Measurements from ENCODE around the gene TSPAN19.

TSPAN19 gene

DNA sequence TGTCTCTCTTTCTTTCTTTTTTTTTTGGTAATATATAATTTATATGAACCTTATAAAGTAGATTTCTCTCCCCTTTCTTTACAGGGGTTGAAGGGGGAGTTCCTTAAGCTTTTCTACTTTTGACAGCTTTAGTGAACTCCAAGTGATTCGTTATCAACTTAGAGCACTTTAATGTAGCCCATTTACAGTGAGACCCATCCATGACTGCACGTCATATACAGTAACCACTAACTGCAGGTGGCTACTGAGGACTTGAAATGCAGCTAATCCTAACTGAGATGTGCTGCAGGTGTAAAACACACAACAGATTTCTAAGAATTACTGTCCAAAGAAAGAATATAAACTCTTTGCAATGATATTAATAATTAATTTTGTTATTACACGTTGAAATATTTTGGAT, 656 bp upstream of the TSPAN19 start:
- H3K36me3 ChIP-seq (ENCODE audit: control insufficient read depth in 2 of 2, insufficient read depth in 1 of 2, low read length in 2 of 2) = no peaks in the 10 kb centered on the region
- H3K9me3 ChIP-seq (ENCODE audit: control insufficient read depth, insufficient read depth, low read depth, low read length) = no peaks in the 10 kb centered on the region
- ChIA-PET CTCF (interaction anchor here (1.2 to 1.3 kb wide), 2 partner anchors 162 to 193 kb away, joined by 4 read pairs; no protein-coding TSS in a partner anchor), POLR2A (interaction anchor here (1.4 kb wide), 1 partner anchor 126 kb away, joined by 4 read pairs; no protein-coding TSS in a partner anchor)
- no peaks in the 10 kb centered on the region for H3K4me1 ChIP-seq (ENCODE audit: control insufficient read depth, insufficient read depth, low read length)
- H3K27ac ChIP-seq (ENCODE audit: extremely low read depth, low read depth, low read length) = no peak overlapping the region
- H3K4me3 ChIP-seq (ENCODE audit: low read depth, low read length) = peak overlapping the region; percentile 78
- peak; percentile 5 for TF ChIP-seq ZNF335 (tag by site-specific recombination; conservative IDR thresholded peaks at IDR 0.05)
- TF ChIP-seq ZNF660 (tag by site-specific recombination; IDR thresholded peaks at IDR 0.05) = no peak

DNA sequence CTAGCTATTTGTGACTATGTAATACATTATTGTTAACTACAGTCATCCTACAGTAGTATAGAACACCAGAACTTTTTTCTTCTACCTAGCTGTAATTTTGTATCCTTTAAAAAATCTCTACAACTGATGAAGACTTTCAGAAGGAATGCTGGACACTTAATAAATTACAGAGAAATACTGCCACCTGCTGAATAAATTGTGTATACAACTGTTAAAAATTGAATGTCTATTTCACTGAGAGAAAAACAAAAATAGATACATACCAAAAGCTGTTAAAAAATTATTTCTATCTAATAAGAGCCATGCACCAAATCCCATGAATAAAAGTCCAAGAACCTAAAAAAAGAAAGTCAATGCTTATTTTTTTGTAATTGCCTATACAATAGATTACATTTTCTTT, 6.6 kb downstream of the TSPAN19 start:
- H3K27ac ChIP-seq (ENCODE audit: extremely low read depth, low read depth, low read length) = no peak overlapping the region
- TF ChIP-seq ZNF10 (tag by site-specific recombination; IDR thresholded peaks at IDR 0.05) (peak; percentile 92), ZNF654 (tag by site-specific recombination; IDR thresholded peaks at IDR 0.05; ENCODE audit: low read depth) (peak; percentile 77)
- TF ChIP-seq, protein P1, sequence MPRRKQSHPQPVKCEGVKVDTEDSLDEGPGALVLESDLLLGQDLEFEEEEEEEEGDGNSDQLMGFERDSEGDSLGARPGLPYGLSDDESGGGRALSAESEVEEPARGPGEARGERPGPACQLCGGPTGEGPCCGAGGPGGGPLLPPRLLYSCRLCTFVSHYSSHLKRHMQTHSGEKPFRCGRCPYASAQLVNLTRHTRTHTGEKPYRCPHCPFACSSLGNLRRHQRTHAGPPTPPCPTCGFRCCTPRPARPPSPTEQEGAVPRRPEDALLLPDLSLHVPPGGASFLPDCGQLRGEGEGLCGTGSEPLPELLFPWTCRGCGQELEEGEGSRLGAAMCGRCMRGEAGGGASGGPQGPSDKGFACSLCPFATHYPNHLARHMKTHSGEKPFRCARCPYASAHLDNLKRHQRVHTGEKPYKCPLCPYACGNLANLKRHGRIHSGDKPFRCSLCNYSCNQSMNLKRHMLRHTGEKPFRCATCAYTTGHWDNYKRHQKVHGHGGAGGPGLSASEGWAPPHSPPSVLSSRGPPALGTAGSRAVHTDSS (tag by site-specific recombination; IDR thresholded peaks at IDR 0.05) = peak; percentile 54; the same call in 1 of the 2 replicates
- TF ChIP-seq, protein P2, sequence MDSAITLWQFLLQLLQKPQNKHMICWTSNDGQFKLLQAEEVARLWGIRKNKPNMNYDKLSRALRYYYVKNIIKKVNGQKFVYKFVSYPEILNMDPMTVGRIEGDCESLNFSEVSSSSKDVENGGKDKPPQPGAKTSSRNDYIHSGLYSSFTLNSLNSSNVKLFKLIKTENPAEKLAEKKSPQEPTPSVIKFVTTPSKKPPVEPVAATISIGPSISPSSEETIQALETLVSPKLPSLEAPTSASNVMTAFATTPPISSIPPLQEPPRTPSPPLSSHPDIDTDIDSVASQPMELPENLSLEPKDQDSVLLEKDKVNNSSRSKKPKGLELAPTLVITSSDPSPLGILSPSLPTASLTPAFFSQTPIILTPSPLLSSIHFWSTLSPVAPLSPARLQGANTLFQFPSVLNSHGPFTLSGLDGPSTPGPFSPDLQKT (IDR thresholded peaks at IDR 0.05; ENCODE audit: borderline replicate concordance, low read depth, low read length) = no peak
- no peaks in the 10 kb centered on the region for H3K36me3 ChIP-seq (ENCODE audit: control insufficient read depth in 2 of 2, insufficient read depth in 1 of 2, low read length in 2 of 2)
- CTCF ChIA-PET = interaction anchor here (0.6 to 9.2 kb wide), 36 partner anchors 9 to 958 kb away, joined by 3 to 218 read pairs (median 4); no protein-coding TSS in a partner anchor
- POLR2A ChIA-PET = no interaction called here
- H3K9me3 ChIP-seq (ENCODE audit: control insufficient read depth, insufficient read depth, low read depth, low read length) = no peaks in the 10 kb centered on the region
- no peak overlapping the region for H3K4me3 ChIP-seq (ENCODE audit: low read depth, low read length)
- no peaks in the 10 kb centered on the region for H3K4me1 ChIP-seq (ENCODE audit: control insufficient read depth, insufficient read depth, low read length)

DNA sequence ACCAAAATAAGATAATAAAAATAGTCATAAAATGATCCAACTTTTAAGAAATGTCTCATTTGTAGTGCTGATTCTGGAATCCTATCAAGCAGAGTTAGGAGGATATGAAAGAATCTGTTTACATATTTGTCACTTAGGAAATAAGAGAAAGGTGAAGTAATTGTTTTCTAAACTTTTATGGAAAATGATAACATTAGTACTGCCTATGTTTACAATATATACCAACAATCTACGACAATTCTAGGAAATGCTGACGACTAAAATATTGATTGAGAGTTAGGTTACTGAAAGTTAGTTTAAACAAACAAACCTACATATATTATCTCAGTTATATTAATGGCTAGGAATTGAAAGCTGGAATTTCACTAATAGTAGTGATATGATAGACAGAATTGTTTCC, 18.0 kb downstream of the TSPAN19 start:
- TF ChIP-seq, protein P3, sequence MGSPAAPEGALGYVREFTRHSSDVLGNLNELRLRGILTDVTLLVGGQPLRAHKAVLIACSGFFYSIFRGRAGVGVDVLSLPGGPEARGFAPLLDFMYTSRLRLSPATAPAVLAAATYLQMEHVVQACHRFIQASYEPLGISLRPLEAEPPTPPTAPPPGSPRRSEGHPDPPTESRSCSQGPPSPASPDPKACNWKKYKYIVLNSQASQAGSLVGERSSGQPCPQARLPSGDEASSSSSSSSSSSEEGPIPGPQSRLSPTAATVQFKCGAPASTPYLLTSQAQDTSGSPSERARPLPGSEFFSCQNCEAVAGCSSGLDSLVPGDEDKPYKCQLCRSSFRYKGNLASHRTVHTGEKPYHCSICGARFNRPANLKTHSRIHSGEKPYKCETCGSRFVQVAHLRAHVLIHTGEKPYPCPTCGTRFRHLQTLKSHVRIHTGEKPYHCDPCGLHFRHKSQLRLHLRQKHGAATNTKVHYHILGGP (tag by site-specific recombination; IDR thresholded peaks at IDR 0.05) = no peak
- TF ChIP-seq, protein P4, sequence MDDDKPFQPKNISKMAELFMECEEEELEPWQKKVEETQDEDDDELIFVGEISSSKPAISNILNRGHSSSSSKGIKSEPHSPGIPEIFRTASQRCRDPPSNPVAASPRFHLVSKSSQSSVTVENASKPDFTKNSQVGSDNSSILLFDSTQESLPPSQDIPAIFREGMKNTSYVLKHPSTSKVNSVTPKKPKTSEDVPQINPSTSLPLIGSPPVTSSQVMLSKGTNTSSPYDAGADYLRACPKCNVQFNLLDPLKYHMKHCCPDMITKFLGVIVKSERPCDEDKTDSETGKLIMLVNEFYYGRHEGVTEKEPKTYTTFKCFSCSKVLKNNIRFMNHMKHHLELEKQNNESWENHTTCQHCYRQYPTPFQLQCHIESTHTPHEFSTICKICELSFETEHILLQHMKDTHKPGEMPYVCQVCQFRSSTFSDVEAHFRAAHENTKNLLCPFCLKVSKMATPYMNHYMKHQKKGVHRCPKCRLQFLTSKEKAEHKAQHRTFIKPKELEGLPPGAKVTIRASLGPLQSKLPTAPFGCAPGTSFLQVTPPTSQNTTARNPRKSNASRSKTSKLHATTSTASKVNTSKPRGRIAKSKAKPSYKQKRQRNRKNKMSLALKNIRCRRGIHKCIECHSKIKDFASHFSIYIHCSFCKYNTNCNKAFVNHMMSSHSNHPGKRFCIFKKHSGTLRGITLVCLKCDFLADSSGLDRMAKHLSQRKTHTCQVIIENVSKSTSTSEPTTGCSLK (tag by site-specific recombination; IDR thresholded peaks at IDR 0.05) = no peak
- TF ChIP-seq ZNF121 (tag by site-specific recombination; IDR thresholded peaks at IDR 0.05) (no peak), BCL11B (tag by site-specific recombination; IDR thresholded peaks at IDR 0.05; ENCODE audit: low read depth) (no peak), KLF1 (tag by site-specific recombination; IDR thresholded peaks at IDR 0.05) (no peak), ZNF311 (tag by site-specific recombination; IDR thresholded peaks at IDR 0.05; ENCODE audit: borderline replicate concordance) (no peak), ZNF16 (tag by site-specific recombination; IDR thresholded peaks at IDR 0.05; ENCODE audit: low read depth) (no peak), ZNF514 (tag by site-specific recombination; IDR thresholded peaks at IDR 0.05) (no peak), ZNF133 (tag by site-specific recombination; IDR thresholded peaks at IDR 0.05) (no peak), HOXC10 (CRISPR knock-in tag; IDR thresholded peaks at IDR 0.05) (no peak), ZNF174 (tag by site-specific recombination; IDR thresholded peaks at IDR 0.05) (no peak), ZNF585B (tag by site-specific recombination; IDR thresholded peaks at IDR 0.05) (no peak), ZNF558 (tag by site-specific recombination; IDR thresholded peaks at IDR 0.05) (no peak), ZNF266 (tag by site-specific recombination; IDR thresholded peaks at IDR 0.05; ENCODE audit: low read depth) (no peak)
- TF ChIP-seq, protein P5, sequence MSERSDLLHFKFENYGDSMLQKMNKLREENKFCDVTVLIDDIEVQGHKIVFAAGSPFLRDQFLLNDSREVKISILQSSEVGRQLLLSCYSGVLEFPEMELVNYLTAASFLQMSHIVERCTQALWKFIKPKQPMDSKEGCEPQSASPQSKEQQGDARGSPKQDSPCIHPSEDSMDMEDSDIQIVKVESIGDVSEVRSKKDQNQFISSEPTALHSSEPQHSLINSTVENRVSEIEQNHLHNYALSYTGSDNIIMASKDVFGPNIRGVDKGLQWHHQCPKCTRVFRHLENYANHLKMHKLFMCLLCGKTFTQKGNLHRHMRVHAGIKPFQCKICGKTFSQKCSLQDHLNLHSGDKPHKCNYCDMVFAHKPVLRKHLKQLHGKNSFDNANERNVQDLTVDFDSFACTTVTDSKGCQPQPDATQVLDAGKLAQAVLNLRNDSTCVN (tag by site-specific recombination; optimal IDR thresholded peaks at IDR 0.05) = no peak
- TF ChIP-seq, protein P6, sequence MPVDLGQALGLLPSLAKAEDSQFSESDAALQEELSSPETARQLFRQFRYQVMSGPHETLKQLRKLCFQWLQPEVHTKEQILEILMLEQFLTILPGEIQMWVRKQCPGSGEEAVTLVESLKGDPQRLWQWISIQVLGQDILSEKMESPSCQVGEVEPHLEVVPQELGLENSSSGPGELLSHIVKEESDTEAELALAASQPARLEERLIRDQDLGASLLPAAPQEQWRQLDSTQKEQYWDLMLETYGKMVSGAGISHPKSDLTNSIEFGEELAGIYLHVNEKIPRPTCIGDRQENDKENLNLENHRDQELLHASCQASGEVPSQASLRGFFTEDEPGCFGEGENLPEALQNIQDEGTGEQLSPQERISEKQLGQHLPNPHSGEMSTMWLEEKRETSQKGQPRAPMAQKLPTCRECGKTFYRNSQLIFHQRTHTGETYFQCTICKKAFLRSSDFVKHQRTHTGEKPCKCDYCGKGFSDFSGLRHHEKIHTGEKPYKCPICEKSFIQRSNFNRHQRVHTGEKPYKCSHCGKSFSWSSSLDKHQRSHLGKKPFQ (tag by site-specific recombination; IDR thresholded peaks at IDR 0.05) = no peak
- no peaks in the 10 kb centered on the region for H3K9me3 ChIP-seq (ENCODE audit: control insufficient read depth, insufficient read depth, low read depth, low read length)
- CTCF ChIA-PET = interaction anchor here (1.2 to 2.0 kb wide), 2 partner anchors 12 to 143 kb away, joined by 3 to 4 read pairs; no protein-coding TSS in a partner anchor
- no peaks in the 10 kb centered on the region for H3K4me1 ChIP-seq (ENCODE audit: control insufficient read depth, insufficient read depth, low read length)
- POLR2A ChIA-PET = no interaction called here
- no peaks in the 10 kb centered on the region for H3K36me3 ChIP-seq (ENCODE audit: control insufficient read depth in 2 of 2, insufficient read depth in 1 of 2, low read length in 2 of 2)
- H3K4me3 ChIP-seq (ENCODE audit: low read depth, low read length) = no peak overlapping the region
- H3K27ac ChIP-seq (ENCODE audit: extremely low read depth, low read depth, low read length) = no peak overlapping the region
